Mesenteric fat pad (tissue), 1 donor: ENCODE measurements around the gene ZFAND4. TPM values are rescaled to one million over a fixed set of nuclear protein-coding genes. Genes with fewer than 3 reads are reported as not detected.
"Not testable (repeated sequence)": the region's sequence is repeated elsewhere in the genome, so short reads cannot be mapped to it uniquely, and the experiment has no call there.

Experiments
- DNase-seq: peaks from one replicate; pipeline ENCODE4 v3.0.0-alpha.2; 2020; ENCODE audit warnings: low spot score
- total RNA-seq: library from RNA; stranded (reverse); fragmentation: NEBNext Ultra II Directional; extraction: Animal tissue kit (Norgen Biotek cat#: 25700); gene quantifications from one replicate; pipeline ENCODE4 v1.2.1, GENCODE V29; 2021
- donor health status: DM: yes; HTN: yes; CAD: no.

ZFAND4 gene
- total RNA-seq, 1 donor from 2014 or later = 9.2 TPM

DNA sequence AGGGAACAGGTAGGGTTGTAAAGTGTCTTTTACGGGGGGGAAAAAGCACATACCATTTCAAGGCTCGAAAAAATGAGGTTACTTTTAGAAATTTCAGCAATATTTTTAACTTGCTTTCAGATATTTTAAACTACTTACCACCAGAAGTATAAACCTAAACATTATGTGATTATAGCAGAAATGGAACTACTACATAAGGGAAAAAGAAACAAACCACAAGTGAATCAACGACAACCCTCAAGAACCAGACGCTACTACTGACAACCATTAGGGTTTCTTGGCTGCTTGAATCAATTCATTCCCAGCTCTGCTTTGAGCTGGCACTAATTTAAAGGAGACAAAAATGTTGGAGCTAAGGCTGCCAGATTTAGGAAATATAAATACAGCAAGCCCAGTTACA, 80.1 kb downstream of the ZFAND4 start:
- DNase-seq = no peak

- DNase-seq = no peak
Measured at GRCh38 chr10:45591280-45591679, 81.3 kb downstream of the ZFAND4 start.

GRCh38 chr10:45589868-45590267, 82.7 kb downstream of the ZFAND4 start:
- DNase-seq = no peak

GRCh38 chr10:45589009-45589408, 83.6 kb downstream of the ZFAND4 start:
- DNase-seq = no peak

DNA sequence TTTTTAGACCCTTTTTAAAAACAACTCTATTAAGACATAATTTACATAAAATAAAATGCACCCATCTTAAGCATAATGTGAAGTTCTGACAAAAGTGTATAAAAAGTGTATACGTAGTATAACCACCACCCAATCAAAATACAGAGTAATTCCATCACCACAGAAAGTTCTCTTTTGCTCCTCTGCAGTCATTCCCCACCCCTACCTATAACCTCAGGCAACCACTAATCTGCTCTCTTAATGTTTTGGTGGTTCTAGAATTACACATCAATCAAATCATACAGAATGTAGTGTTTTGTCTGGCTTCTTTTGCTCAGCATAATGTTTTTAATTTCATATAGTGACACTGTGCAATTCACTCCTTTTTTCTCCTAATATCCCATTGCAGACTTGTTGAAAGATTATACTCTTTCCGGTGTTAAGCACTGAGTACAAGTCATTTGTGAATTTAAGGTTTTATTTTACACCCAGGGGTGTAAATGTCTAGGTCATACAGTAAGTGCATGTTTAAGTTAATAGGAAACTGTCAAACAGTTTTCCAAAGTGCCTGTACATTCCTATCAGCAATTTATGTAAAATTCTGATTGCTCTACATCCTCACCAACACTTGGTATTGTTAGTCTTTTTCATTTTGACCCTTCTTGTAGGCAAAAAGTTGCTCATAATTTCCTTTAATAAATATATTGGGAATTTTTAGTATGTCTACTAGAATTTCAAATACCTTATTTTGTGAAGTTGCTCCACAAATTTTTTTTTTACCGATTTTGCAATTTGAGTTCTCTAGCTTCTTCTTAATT, 86.3 kb downstream of the ZFAND4 start:
- no peak for DNase-seq

DNA sequence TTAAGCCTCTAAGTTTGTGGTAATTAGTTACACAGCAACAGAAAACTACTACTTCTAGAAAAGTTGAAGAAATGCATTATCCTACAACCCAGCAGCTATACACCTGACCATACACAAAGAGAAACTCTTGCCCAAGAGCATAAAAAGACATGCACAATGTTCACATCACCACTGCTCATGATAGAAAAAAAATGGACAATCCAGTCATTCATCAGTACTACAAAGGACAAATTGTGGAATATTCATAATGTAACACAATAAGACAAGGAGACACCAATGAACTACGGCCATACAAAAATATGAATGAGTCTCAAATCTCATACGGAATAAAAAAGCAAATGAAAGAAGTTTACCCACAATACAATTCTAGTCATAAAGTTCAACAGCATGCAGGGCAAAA, 87.4 kb downstream of the ZFAND4 start:
- DNase-seq = no peak

GRCh38 chr10:45582386-45582781, 90.2 kb downstream of the ZFAND4 start:
- no peak for DNase-seq

DNA sequence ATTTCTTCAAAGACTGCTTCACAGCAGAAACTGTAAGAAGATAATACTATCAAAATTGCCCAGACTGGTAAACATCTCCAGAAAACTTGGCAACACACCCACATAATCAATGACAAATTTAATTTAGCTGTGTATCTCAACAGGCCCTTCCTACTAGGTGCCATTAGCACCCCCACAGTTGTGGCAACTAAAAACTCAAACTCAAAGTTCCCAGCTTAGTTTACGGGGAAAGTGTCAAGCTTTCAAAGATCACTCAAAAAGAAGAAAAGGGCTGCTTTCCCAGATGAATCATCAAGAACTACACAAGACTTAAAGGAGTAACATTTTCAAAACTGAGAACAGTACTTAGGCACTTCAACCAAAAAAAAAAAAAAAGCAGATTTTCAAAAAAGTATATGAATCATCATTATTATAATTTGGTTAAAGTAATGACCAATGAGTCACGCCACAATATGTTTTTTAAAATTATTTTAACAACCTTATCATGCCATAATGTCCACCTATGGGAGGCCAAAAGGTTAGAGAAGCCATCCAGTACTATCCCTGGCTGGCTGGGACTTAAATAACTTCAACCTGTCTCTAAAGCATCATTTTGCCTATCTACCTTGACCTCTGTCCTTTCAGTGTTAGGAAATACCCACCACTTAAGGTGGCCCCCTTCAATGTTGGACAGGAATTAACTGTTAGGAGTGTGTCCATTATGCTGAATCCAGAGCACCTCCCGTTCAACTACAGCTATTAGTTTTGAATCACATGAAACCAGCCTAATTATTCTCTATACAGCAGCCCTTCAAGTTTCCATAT, 90.8 kb downstream of the ZFAND4 start:
- no peak for DNase-seq

GRCh38 chr10:45581216-45581549, 91.4 kb downstream of the ZFAND4 start:
- DNase-seq = no peak

- no peak for DNase-seq
Measured at GRCh38 chr10:45580371-45581215, 92.0 kb downstream of the ZFAND4 start.

DNA sequence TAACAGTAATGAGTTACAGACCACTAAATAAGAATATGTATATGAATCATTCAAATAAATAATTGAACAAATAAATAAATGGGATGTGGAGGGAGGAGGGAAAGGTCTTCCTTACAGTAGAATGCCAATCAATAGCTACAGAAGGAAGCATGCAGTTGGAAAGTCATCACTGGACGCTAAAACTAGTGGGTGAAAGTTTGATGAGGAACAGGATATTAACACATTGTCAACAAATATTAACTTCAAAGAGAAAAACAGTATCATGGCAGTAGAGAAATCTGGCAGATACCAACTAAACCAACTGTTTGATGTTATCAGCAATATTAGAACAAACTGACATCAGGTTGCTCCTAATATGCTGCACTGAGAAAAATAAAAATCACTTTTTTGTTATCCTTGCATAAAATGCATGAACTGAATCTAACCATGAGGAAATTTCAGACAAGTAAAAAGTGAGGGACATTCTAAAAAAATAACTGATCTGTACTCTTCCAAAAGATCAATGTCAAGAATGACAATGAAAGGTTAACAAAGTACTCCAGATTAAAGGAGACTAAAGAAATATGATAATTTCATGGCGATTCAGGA, 94.1 kb downstream of the ZFAND4 start:
- no peak for DNase-seq

DNA sequence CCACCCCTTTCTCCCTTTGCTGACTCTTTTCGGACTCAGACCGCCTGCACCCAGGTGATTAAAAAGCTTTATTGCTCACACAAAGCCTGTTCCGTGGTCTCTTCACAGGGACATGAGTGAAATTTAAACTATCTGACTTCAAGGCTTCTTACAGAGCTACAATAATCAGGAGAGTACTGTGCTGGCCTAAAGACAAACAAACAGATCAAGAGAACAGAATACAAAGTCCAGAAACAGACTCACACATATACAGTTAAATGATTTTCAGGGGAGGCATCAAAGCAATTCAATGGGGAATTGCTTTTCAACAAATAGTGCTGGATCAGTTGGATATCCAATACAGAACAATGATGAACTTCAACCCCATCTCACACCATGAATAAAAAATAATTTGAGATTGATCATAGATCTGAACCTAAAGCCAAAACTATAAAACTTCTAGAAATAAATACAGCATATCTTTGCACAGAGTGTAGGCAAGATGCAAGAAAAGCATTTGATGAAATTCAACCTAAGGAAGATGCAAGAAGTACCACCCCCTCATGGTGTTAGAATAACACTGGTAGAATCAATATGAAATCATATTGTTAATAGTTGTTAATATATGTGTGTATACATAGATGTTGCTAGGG, 96.5 kb downstream of the ZFAND4 start:
- DNase-seq = no peak

- DNase-seq = not testable (repeated sequence)
Measured at GRCh38 chr10:45575032-45575761, 97.4 kb downstream of the ZFAND4 start.

- DNase-seq = no peak
Measured at GRCh38 chr10:45569471-45569870, 103.1 kb downstream of the ZFAND4 start.

DNA sequence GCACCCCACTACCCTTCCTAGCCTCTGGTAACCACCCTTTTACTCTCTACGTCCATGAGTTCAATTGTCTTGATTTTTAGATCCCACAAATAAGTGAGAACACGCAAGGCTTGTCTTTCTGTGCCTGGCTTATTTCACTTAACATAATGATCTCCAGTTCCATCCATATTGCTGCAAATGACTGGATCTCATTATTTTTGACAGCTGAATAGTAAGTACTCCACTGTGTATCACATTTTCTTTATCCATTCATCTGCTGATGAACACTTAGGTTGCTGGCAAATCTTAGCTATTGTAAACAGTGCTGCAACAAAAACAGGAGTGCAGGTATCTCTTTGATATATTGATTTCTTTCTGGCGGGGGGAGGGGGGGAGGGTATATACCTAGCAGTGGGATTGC, 106.2 kb downstream of the ZFAND4 start:
- no peak for DNase-seq

Other genes with a start within 250 kb of the ZFAND4 start
- gene WASHC2C, start 54.5 kb upstream of the ZFAND4 start, total RNA-seq = 49.9 TPM
- 14.4 TPM for gene AGAP4, start 174.7 kb upstream of the ZFAND4 start, total RNA-seq